GM19463 (cell line): ENCODE results near the gene GRK6.
A peak's percentile ranks its signal among the peaks of the same experiment; 100 is the strongest.

Experiments used
- ATAC-seq: cut with Tn5 transposase; IDR thresholded peaks from one replicate; pipeline ENCODE4 v1.9.1; 2021; ENCODE audit warnings: mild to moderate bottlenecking, moderate library complexity; ENCODE audit not compliant: unreplicated experiment

The GRK6 gene

DNA sequence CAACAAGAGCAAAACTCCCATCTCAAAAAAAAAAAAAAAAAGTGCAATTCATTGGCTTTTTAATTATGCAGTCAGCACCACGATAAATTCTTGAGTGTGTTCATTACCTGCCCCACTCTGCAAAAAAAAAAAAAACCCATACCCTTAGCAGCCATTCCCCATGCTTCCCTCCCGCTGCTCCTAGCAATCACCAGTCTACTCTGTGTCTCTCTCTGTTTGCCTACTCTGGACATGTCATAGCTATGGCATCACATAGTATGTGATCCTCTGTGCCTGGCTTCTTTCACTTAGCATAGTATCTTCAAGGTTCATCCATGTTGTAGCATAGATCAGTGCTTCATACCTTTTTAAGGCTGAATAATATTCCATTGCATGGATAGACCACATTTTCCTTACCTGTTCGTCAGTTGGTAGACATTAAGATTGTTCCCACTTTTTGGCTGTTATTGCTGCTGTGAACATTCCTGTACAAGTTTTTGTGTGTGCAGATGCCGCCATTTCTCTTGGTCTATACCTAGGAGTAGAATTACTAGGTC, 13.1 kb downstream of the GRK6 start:
- ATAC-seq: no peak

DNA sequence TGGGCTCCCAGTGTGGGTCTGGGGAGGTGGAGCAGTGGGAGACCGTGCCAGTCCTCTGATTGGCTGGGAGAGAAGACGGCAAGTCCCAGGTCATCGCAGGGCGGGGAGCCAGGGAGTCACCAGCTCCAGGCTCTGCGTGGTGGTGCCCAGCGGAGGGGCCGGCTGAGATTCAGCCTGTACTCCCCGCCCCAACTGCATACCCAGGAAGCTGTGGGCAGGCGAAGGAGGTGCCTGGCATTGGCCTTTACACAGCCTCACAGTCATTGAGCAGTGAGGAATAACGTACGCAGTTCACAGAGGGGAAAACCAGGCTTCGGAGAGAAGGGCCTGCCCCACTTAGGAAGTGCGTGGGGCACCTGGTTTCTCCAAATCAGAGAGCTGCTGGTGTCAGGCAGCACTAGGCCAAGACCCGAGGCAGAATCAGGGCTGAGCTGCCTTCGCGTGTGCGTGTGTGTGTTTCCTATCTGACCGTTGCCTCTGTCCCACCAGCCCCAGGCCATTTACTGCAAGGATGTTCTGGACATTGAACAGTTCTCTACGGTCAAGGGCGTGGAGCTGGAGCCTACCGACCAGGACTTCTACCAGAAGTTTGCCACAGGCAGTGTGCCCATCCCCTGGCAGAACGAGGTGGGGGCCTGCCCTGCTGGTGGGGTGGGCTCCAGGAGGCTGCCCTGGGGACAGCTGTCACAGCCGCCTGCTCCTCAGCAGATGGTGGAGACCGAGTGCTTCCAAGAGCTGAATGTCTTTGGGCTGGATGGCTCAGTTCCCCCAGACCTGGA, 13.9 kb downstream of the GRK6 start:
- no peak for ATAC-seq

GRCh38 chr5:177440990-177441780, 14.7 kb downstream of the GRK6 start:
- ATAC-seq: no peak

- no peak for ATAC-seq
Observed at GRCh38 chr5:177442066-177442826, 15.8 kb downstream of the GRK6 start.

GRCh38 chr5:177443144-177443983, 16.9 kb downstream of the GRK6 start:
- no peak for ATAC-seq

DNA sequence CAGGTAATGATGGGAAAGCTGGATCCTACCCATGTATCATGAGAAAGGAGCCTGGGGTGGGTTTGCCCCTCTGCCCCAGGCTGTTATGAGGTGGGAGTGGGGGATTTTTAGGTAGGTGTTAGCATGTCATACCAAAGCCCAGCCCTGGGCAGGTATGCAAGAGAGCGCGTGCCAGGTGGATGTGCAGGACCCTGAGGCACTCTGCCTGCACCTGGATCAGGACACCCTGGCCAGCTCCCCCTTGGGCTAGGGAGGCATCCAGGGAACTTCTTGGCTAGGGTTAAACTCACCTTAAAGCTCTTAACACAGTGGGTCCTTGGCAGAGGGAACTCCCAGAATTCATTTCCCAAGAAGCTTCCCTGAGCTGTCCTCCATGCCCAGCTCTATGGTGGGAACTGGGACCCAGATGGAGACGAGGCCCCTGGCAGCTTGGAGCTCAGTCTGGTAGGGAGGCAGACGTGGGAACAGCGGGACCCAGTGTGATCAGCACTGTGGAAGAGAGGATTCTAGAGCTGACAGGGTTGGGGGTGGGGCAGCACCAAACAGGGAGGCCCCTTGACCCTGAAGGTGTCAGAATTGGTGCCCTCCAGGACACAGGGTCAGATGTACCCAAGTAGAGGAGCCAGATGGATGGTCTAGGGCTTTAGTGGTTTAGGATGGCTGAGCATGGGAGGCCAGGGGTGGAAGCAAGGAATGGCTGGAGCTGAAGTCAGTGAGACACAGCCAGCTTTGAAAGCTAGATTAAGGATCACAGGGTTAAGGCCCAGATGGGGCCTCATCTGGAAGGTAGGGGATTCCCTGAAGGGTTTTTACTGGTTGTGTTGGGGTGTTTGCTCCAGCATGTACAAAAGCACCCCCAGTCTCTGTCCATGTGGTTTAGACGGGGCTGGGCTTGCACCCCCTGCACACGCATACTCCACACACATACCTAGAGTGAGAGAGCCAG, 17.9 kb downstream of the GRK6 start:
- no peak for ATAC-seq

- no peak for ATAC-seq
Observed at GRCh38 chr5:177445052-177445916, 18.8 kb downstream of the GRK6 start.

- no peak for ATAC-seq
Observed at GRCh38 chr5:177445917-177446199, 19.4 kb downstream of the GRK6 start.

DNA sequence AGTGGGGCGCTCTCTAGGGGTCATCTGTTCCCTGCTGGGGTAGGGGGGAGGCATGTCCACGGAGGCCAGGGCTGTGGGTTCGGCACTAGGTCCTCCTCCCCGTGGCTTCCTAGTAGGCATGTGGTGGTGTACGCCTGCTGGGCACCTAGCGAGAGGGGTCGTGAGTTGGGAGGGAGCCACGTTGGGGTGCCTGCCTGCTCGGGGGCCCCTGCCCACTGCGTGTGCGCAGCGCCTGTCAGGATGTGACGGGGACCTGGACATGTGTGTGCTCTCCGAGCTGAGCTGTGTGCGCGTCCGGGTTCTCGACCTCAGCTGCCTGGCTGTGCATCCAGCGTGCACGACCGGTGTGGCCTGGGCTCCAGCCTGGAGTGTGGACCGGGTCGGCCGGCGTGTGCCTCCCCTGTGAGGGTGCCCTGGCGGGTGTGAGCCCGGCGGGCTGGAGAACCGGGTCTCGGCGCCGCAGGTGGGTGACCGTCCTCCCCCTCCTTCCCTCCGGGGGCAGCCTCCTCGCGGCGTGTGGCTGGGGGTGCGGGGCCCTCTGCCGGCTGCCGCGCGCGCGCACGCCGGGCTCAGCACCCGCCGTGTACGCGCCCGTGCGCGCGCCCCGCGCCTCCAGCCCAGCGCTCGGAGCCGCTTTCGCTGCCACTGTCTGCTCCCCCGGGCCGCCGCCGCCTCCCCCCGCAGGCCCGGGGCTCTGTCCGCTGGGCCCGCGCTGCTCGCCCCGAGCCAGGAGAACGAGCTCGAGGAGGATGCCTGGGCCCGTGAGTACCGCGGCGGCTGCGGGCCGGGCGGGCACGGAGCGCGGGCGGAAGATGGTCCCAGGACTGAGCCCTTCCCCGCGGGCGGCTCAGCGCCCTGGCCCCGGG, 20.0 kb downstream of the GRK6 start, which contains the start of gene PRR7:
Gene PRR7, plus strand, starts transcription at position 615 of the 866 bp plus-strand sequence. CDS start 8,254 bp downstream, outside the sequence.
- ATAC-seq: peak; percentile 58

DNA sequence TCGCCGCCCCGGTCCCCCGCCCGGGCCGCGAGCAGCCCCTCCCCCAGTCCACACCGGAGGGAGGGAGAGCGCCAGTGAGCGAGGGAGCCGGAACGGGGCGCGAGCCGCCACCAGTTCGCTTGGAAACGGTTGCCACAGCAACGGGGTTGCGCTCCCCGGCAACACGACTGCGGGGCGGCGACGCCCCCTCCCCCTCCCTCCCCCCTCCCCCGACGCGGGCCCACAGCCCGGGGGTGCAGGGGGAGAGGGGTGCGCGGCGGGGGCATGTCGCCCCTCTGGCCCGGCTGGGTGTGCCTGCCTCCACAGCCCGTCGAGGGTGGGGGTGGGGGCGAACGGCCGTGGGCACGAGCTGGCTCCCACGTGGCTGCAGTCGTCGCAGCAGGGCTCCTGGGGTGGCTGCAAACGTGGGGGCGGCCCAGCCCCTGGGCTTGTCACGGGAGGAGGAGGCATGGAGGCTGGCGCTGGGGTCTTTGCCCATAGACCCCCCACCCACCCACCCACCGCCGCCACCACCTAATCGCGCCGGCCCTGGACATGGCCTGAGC, 20.7 kb downstream of the GRK6 start:
- peak; percentile 37 for ATAC-seq

- ATAC-seq: no peak
Observed at GRCh38 chr5:177447611-177448243, 21.3 kb downstream of the GRK6 start.

GRCh38 chr5:177448244-177448950, 21.9 kb downstream of the GRK6 start:
- no peak for ATAC-seq

DNA sequence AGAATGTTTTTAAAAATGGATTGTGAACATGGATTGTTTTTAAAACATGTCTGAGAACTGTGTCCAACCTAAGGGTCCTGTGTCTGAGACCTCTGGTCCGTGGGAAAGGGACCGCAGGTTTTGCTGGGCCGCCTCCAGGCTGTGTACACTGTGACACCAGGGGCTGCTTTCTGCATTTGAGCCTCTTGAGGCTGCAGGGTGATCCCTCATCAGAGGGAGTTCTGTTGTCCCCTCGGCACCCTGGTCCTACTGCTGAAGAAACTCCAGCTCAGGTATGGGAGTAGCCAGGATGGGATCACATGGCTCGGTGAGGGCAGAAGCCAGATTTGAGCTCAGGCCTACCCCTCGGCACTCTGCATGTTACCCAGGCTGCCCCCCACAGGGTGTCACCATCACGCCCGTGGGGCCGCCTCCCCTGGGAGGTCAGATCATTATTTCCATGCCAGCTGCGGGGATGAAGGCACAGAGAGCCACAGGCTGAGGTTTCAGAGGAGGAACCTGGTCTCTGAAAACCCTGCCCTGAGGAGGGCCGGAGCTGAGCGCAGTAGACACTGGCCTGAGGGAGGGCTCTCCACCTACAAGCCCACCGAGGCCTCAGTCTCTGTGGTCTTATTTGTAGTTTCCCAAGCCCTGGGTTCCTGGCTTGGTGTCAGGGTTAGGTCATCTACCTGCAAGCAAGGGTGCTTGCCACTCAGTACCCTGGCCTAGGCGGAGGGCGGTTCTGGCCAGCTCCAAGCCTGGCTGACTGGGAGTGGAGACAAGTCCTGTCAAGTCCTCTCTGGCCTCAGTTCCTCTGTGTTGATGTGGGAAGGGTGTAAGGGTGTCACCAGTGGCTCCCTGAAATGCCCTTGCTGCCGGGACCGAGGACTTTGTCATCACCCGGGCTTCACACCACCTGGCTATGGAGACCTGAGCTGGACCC, 22.9 kb downstream of the GRK6 start:
- no peak for ATAC-seq

- ATAC-seq: no peak
Observed at GRCh38 chr5:177450667-177451424, 24.4 kb downstream of the GRK6 start.
